GM12892 (cell line): ENCODE results near the gene TMCC3.

ENCODE experiments used
- POLR2A ChIP-seq: IDR thresholded peaks from 2 replicates; pipeline ENCODE4 v1.6.1; 2011; ENCODE audit warnings: low read depth, low read length, control low read depth
- POLR2AphosphoS5 ChIP-seq: IDR thresholded peaks from 2 replicates; pipeline ENCODE4 v1.6.1; 2011; ENCODE audit warnings: low read depth, low read length, control low read depth

GRCh38 chr12:94623161-94623920, 27.0 kb downstream of the TMCC3 start:
- TF ChIP-seq POLR2A (no peak), POLR2AphosphoS5 (no peak)
